Measurements from ENCODE around the gene TNFRSF6B. TPM values are rescaled to one million over a fixed set of nuclear protein-coding genes. Genes with fewer than 3 reads are reported as not detected.

TNFRSF6B gene
- total and polyA plus RNA-seq, 2 donors (not counting 1 experiment from before 2014, with no cell fraction given): 3.8 to 35.2 TPM

DNA sequence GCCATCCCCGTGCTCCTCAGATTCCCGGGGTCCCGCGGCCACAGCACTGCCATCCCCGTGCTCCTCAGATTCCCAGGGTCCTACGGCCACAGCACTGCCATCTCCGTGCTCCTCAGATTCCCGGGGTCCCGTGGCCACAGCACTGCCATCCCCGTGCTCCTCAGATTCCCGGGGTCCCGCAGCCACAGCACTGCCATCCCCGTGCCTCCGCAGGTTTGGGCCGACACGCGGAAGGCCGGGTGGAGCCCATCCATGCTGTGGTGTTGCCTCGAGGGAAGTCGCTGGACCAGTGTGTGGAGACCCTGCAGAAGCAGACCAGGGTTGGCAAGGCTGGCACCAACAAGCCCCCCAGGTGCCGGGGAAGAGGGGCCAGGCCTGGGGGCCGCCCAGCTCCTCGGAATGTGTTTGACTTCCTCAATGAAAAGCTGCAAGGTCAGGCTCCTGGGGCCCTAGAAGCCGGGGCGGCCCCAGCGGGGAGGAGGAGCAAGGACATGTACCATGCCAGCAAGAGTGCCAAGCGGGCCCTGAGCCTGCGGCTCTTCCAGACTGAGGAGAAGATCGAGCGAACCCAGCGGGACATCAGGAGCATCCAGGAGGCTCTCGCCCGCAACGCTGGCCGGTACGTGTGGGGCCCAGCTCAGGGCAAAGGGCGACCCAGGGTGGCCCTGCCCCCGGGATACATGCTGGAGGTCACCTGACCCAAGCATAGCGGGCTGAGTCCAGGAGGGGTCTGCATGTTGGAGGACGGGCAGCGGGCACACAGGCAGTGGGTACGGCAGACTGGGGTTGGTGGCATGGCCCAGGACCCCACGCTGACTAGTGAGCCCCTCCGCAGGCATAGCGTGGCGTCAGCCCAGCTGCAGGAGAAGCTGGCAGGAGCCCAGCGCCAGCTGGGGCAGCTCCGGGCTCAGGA, 38.8 kb downstream of the TNFRSF6B start:
- Histone ChIP-seq H3K4me1 (ENCODE audit: control insufficient read depth, extremely low read depth, insufficient read depth, low read length) (peaks cover 2% of the 10 kb centered on the region), H3K9me3 (ENCODE audit: control insufficient read depth, insufficient read depth, low read depth, low read length) (no peaks in the 10 kb centered on the region), H3K27ac (ENCODE audit: insufficient read depth, low read length) (no peak overlapping the region), H3K79me2 (ENCODE audit: control insufficient read depth, insufficient read depth, low read length) (peaks cover 19% of the 10 kb centered on the region), H3K9ac (ENCODE audit: insufficient read depth, low read length) (no peak overlapping the region), H3K4me3 (replicated peaks in 1 of 4; ENCODE audit: control extremely low read depth in 1 of 4, insufficient read depth in 1 of 4, low read depth in 3 of 4, low read length in 4 of 4) (no peak overlapping the region), H3K36me3 (ENCODE audit: control insufficient read depth, insufficient read depth, low read length) (peaks cover 22% of the 10 kb centered on the region), H2AFZ (ENCODE audit: low read length) (no peak overlapping the region), H4K20me1 (ENCODE audit: control insufficient read depth, extremely low read depth, insufficient read depth, low read length) (no peaks in the 10 kb centered on the region), H3K27me3 (ENCODE audit: control insufficient read depth, insufficient read depth, low read length) (no peaks in the 10 kb centered on the region), H3K4me2 (ENCODE audit: extremely low read depth, insufficient read depth, low read length) (no peak overlapping the region)
- TF ChIP-seq, protein P1, sequence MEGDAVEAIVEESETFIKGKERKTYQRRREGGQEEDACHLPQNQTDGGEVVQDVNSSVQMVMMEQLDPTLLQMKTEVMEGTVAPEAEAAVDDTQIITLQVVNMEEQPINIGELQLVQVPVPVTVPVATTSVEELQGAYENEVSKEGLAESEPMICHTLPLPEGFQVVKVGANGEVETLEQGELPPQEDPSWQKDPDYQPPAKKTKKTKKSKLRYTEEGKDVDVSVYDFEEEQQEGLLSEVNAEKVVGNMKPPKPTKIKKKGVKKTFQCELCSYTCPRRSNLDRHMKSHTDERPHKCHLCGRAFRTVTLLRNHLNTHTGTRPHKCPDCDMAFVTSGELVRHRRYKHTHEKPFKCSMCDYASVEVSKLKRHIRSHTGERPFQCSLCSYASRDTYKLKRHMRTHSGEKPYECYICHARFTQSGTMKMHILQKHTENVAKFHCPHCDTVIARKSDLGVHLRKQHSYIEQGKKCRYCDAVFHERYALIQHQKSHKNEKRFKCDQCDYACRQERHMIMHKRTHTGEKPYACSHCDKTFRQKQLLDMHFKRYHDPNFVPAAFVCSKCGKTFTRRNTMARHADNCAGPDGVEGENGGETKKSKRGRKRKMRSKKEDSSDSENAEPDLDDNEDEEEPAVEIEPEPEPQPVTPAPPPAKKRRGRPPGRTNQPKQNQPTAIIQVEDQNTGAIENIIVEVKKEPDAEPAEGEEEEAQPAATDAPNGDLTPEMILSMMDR (conservative IDR thresholded peaks at IDR 0.05 in 1 of 2, IDR thresholded peaks at IDR 0.05 in 1 of 2; ENCODE audit: low read depth in 1 of 2, low read length in 2 of 2): no peak
- no peak for TF ChIP-seq EZH2 (IDR thresholded peaks at IDR 0.05; ENCODE audit: low read length, missing control alignments)
- DNase-seq (ENCODE audit: low read depth in 2 of 2): no peak

DNA sequence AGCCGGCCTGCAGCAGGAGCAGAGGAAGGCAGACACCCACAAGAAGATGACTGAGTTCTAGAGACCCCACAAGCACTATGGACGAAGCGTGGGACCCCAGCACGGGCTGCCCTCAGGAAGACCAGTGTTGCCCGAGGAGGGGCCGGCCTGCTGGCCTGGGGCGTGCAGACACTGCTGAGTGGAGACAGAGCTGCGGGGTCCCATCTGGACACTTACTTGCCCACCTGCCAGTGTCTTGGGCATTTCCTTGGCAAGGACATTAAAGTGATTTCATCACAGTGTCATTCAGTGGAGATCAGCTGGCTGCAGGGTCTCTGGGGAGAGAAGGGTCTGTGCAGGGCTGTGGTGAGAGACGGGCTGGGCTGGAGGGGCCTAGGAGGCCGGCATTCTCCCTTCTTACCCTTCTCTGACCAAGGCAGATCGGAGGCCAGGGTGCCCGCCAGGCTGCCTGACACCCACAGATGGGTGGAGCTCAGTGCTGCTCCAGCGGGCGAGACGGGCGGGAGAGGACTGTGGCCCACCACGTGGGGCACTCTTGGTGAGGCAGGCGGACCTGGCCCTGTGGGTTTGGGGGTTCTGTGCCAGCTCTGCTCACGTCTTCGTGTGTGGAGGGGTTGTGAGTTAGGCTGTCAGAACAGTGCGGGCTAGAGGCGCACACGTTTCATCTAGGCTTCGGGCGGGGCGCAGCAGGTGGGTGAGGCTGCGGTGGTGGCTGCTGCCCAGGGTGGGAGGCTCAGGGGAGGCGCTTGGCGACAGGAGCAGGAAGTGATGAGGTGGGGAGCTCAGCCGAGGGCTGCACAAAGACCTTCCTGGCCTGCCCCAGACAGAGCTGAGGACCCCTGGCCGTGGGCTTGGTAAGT, 39.6 kb downstream of the TNFRSF6B start, which contains the start of gene LIME1:
Gene LIME1, plus strand, starts transcription at position 806 of the 860 bp plus-strand sequence. CDS start 886 bp downstream, outside the sequence.
- Histone ChIP-seq H3K9ac (ENCODE audit: insufficient read depth, low read length) (no peak within 1 kb of the TSS), H3K4me3 (replicated peaks in 1 of 4; ENCODE audit: control extremely low read depth in 1 of 4, insufficient read depth in 1 of 4, low read depth in 3 of 4, low read length in 4 of 4) (no peak within 1 kb of the TSS), H3K27me3 (ENCODE audit: control insufficient read depth, insufficient read depth, low read length) (no peaks in the 10 kb centered on the region), H3K79me2 (ENCODE audit: control insufficient read depth, insufficient read depth, low read length) (peaks cover 16% of the 10 kb centered on the region), H4K20me1 (ENCODE audit: control insufficient read depth, extremely low read depth, insufficient read depth, low read length) (no peaks in the 10 kb centered on the region), H3K4me2 (ENCODE audit: extremely low read depth, insufficient read depth, low read length) (no peak within 1 kb of the TSS), H3K9me3 (ENCODE audit: control insufficient read depth, insufficient read depth, low read depth, low read length) (no peaks in the 10 kb centered on the region), H3K4me1 (ENCODE audit: control insufficient read depth, extremely low read depth, insufficient read depth, low read length) (peaks cover 3% of the 10 kb centered on the region), H3K36me3 (ENCODE audit: control insufficient read depth, insufficient read depth, low read length) (peaks cover 20% of the 10 kb centered on the region), H2AFZ (ENCODE audit: low read length) (no peak within 1 kb of the TSS), H3K27ac (ENCODE audit: insufficient read depth, low read length) (no peak within 1 kb of the TSS)
- no peak for DNase-seq (ENCODE audit: low read depth in 2 of 2)
- no peak for TF ChIP-seq EZH2 (IDR thresholded peaks at IDR 0.05; ENCODE audit: low read length, missing control alignments)
- TF ChIP-seq, protein P1 (conservative IDR thresholded peaks at IDR 0.05 in 1 of 2, IDR thresholded peaks at IDR 0.05 in 1 of 2; ENCODE audit: low read depth in 1 of 2, low read length in 2 of 2): no peak

Measured in fibroblast of lung (primary cell).